SK-N-SH (cell line): ENCODE results near the gene ABCB7. TPM values are rescaled to one million over a fixed set of nuclear protein-coding genes. Genes with fewer than 3 reads are reported as not detected.

Source experiments
- CTCF ChIA-PET: fragments of 300-600, 350-600 bp; formaldehyde crosslinking; extraction: SDS; loops from one replicate; lab custom pipeline; 2021; lab: Yijun Ruan, JAX
- POLR2A ChIA-PET: fragments of 350-600 bp; sonication (Branson Sonifier 250); formaldehyde crosslinking; extraction: SDS; loops from one replicate; lab custom pipeline; 2020; ENCODE audit warnings: antibody characterized with exemption, inconsistent platforms; lab: Yijun Ruan, JAX
- DNase-seq: peaks from one replicate; pipeline ENCODE4 v3.0.0; 2012
- H2AFZ ChIP-seq: fragments of 200-600 bp; sonication (generic); 2 replicates; pipeline ENCODE4 v1.8.1; 2016; ENCODE audit warnings: antibody characterized with exemption, mild to moderate bottlenecking, low read depth
- H3F3A ChIP-seq: fragments of 200-600 bp; sonication (generic); replicated peaks from 2 replicates; pipeline ENCODE3; 2016; ENCODE audit warnings: antibody characterized with exemption, mild to moderate bottlenecking; ENCODE audit not compliant: insufficient read depth
- H3K27ac ChIP-seq, 2 experiments: fragments of 200-500 bp in 1 of 2; fragments of 200-600 bp in 1 of 2; sonication (Bioruptor generic) in 1 of 2; sonication (generic), shearing (Covaris generic) in 1 of 2; 2 replicates each; pipeline versions ENCODE4 v1.5.1 to v1.6.1; 2014 to 2016; ENCODE audit warnings: low read depth in 2 of 2, inconsistent platforms in 1 of 2, low read length in 1 of 2, mild to moderate bottlenecking in 1 of 2, mixed read lengths in 1 of 2
- H3K27me3 ChIP-seq: fragments of 200-600 bp; sonication (generic), shearing (Covaris generic); 2 replicates; pipeline ENCODE4 v1.6.1; 2016; ENCODE audit warnings: mixed run types; ENCODE audit not compliant: insufficient read depth
- H3K36me3 ChIP-seq, 2 experiments: fragments of 200-500 bp in 1 of 2; fragments of 200-600 bp in 1 of 2; sonication (Bioruptor generic) in 1 of 2; sonication (generic) in 1 of 2; replicated peaks in 1 of 2; 2 replicates each; pipeline versions ENCODE3 to v1.5.1; 2014 to 2016; ENCODE audit warnings: low read length in 1 of 2, mild to moderate bottlenecking in 1 of 2; ENCODE audit not compliant: insufficient read depth in 2 of 2, control insufficient read depth in 1 of 2
- H3K4me1 ChIP-seq, 2 experiments: fragments of 200-500 bp in 1 of 2; fragments of 200-600 bp in 1 of 2; sonication (Bioruptor generic) in 1 of 2; sonication (generic), shearing (Covaris generic) in 1 of 2; 2 replicates each; pipeline versions ENCODE4 v1.5.1 to v1.6.1; 2014 to 2016; ENCODE audit warnings: low read depth in 1 of 2, low read length in 1 of 2, mixed run types in 1 of 2; ENCODE audit not compliant: insufficient read depth in 2 of 2, control insufficient read depth in 1 of 2
- H3K4me2 ChIP-seq: fragments of 200-600 bp; sonication (generic), shearing (Covaris generic); 2 replicates; pipeline ENCODE4 v1.6.1; 2017; ENCODE audit warnings: mixed run types
- H3K4me3 ChIP-seq, 2 experiments: fragments of 200-500 bp in 1 of 2; fragments of 200-600 bp in 1 of 2; sonication (Bioruptor generic) in 1 of 2; sonication (generic), shearing (Covaris generic) in 1 of 2; 2 replicates each; pipeline versions ENCODE4 v1.5.1 to v1.8.1; 2014 to 2016; ENCODE audit warnings: low read depth in 2 of 2, inconsistent platforms in 1 of 2, low read length in 1 of 2, mild to moderate bottlenecking in 1 of 2, mixed read lengths in 1 of 2, moderate library complexity in 1 of 2
- H3K79me2 ChIP-seq: fragments of 200-600 bp; sonication (generic); 2 replicates; pipeline ENCODE4 v1.8.1; 2017; ENCODE audit warnings: mild to moderate bottlenecking; ENCODE audit not compliant: insufficient read depth
- H3K9ac ChIP-seq: fragments of 200-600 bp; sonication (generic); 2 replicates; pipeline ENCODE4 v1.6.1; 2017; ENCODE audit warnings: mixed run types
- H3K9me2 ChIP-seq: fragments of 200-600 bp; sonication (generic); 2 replicates; pipeline ENCODE4 v1.6.1; 2017; ENCODE audit warnings: mixed run types
- H3K9me3 ChIP-seq: fragments of 200-600 bp; sonication (generic); 2 replicates; pipeline ENCODE4 v1.6.1; 2017; ENCODE audit warnings: mixed run types, mild to moderate bottlenecking, moderate library complexity
- H4K20me1 ChIP-seq: fragments of 200-600 bp; sonication (generic); 2 replicates; pipeline ENCODE4 v1.6.1; 2017; ENCODE audit warnings: mild to moderate bottlenecking, mixed run types; ENCODE audit not compliant: insufficient read depth
- CTCF ChIP-seq: fragments of 200-600 bp; sonication (generic); IDR thresholded peaks from 2 replicates; pipeline ENCODE4 v1.6.1; 2017; ENCODE audit warnings: antibody characterized with exemption, mild to moderate bottlenecking, moderate library complexity
- ELF1 ChIP-seq: IDR thresholded peaks from 2 replicates; pipeline ENCODE4 v1.4.0; 2012
- FOXJ3 ChIP-seq: sonication (generic); formaldehyde crosslinking; IDR thresholded peaks from 2 replicates; pipeline ENCODE4 v1.5.1; 2020; ENCODE audit warnings: mild to moderate bottlenecking, missing genetic modification reagents
- GABPA ChIP-seq: IDR thresholded peaks from 2 replicates; pipeline ENCODE4 v1.4.0; 2012; ENCODE audit warnings: low read depth, mild to moderate bottlenecking
- GATA2 ChIP-seq: sonication (generic); formaldehyde crosslinking; IDR thresholded peaks from 2 replicates; pipeline ENCODE4 v1.5.0; 2020; ENCODE audit warnings: mild to moderate bottlenecking, missing genetic modification reagents
- JUND ChIP-seq: IDR thresholded peaks from 2 replicates; pipeline ENCODE4 v1.4.0; 2012
- NRF1 ChIP-seq: IDR thresholded peaks from 2 replicates; pipeline ENCODE4 v1.6.1; 2012; ENCODE audit warnings: low read depth, mild to moderate bottlenecking, low read length
- POLR2AphosphoS5 ChIP-seq: IDR thresholded peaks from 2 replicates; pipeline ENCODE4 v1.6.1; 2012; ENCODE audit warnings: low read depth, low read length
- RAD21 ChIP-seq: IDR thresholded peaks from 2 replicates; pipeline ENCODE4 v1.6.1; 2012; ENCODE audit warnings: mild to moderate bottlenecking, low read length
- REST ChIP-seq: IDR thresholded peaks from 2 replicates; pipeline ENCODE4 v1.6.1; 2012; ENCODE audit warnings: mild to moderate bottlenecking, low read depth, low read length, moderate library complexity
- RXRA ChIP-seq: IDR thresholded peaks from 2 replicates; pipeline ENCODE4 v1.4.0; 2012; ENCODE audit warnings: low read depth, mild to moderate bottlenecking, borderline replicate concordance
- TAF1 ChIP-seq: IDR thresholded peaks from 2 replicates; pipeline ENCODE4 v1.6.1; 2012; ENCODE audit warnings: low read depth, mild to moderate bottlenecking, low read length, moderate library complexity, borderline replicate concordance
- TEAD4 ChIP-seq: IDR thresholded peaks from 2 replicates; pipeline ENCODE4 v1.4.0; 2012; ENCODE audit warnings: mild to moderate bottlenecking, borderline replicate concordance; ENCODE audit not compliant: insufficient read depth
- YY1 ChIP-seq: IDR thresholded peaks from 2 replicates; pipeline ENCODE4 v1.4.0; 2012; ENCODE audit warnings: low read depth, mild to moderate bottlenecking
- WGBS: methylation state at CpG from one replicate; pipeline ENCODE4 v1.1.6; 2017; ENCODE audit warnings: low lambda C conversion rate; 5-methylcytosine and 5-hydroxymethylcytosine counted together
- polyA plus RNA-seq, 3 experiments: library from polyadenylated mRNA; depleted of rRNA; stranded (reverse); fragments of >200 nt; gene quantifications; 2 replicates each; pipeline ENCODE4 v1.2.3, GENCODE V29; 2012
- TF ChIP-seq, protein P1 (sequence below): IDR thresholded peaks from 2 replicates; pipeline ENCODE4 v1.4.0; 2012; ENCODE audit warnings: low read depth, borderline replicate concordance
- TF ChIP-seq, protein P2 (sequence below): IDR thresholded peaks from 2 replicates; pipeline ENCODE4 v1.4.0; 2012; ENCODE audit warnings: low read depth
- TF ChIP-seq, protein P3 (sequence below): IDR thresholded peaks from 2 replicates; pipeline ENCODE4; 2012

Gene ABCB7
- polyA plus RNA-seq, 1 of the 3 experiments (the other 2 are of a cell fraction) = 20.4 TPM

- H3K27ac ChIP-seq = no peak overlapping the region
- no peaks in the 10 kb centered on the region for H3K9me2 ChIP-seq
- H3K9me3 ChIP-seq = no peaks in the 10 kb centered on the region
- H3K9ac ChIP-seq = no peak overlapping the region
- peak overlapping the region in 1 of 2 experiments; percentile 90; a peak in 1 of 4 replicates for H3K4me3 ChIP-seq
- no peaks in the 10 kb centered on the region for H3F3A ChIP-seq
- DNase-seq = no peak
- H3K4me1 ChIP-seq = no peaks in the 10 kb centered on the region; a peak in 1 of 4 replicates
- peaks cover 0 to 2% of the 10 kb centered on the region in 2 experiments for H3K36me3 ChIP-seq
- no peaks in the 10 kb centered on the region for H4K20me1 ChIP-seq
- ChIA-PET CTCF (interaction anchor here (0.7 kb wide), 1 partner anchor 364 kb away, joined by 3 read pairs; no protein-coding TSS in a partner anchor), POLR2A (no interaction called here)
- H3K79me2 ChIP-seq = no peaks in the 10 kb centered on the region; the same call in 1 of the 2 replicates
- WGBS = 15% methylated on average over 1 of the region's 1 CpG
- peak overlapping the region; percentile 79; the same call in 1 of the 2 replicates for H3K4me2 ChIP-seq
- H2AFZ ChIP-seq = peak overlapping the region; percentile 92
- H3K27me3 ChIP-seq = no peaks in the 10 kb centered on the region
- no peak for TF ChIP-seq GATA2 (CRISPR knock-in tag)
- TF ChIP-seq, protein P1, sequence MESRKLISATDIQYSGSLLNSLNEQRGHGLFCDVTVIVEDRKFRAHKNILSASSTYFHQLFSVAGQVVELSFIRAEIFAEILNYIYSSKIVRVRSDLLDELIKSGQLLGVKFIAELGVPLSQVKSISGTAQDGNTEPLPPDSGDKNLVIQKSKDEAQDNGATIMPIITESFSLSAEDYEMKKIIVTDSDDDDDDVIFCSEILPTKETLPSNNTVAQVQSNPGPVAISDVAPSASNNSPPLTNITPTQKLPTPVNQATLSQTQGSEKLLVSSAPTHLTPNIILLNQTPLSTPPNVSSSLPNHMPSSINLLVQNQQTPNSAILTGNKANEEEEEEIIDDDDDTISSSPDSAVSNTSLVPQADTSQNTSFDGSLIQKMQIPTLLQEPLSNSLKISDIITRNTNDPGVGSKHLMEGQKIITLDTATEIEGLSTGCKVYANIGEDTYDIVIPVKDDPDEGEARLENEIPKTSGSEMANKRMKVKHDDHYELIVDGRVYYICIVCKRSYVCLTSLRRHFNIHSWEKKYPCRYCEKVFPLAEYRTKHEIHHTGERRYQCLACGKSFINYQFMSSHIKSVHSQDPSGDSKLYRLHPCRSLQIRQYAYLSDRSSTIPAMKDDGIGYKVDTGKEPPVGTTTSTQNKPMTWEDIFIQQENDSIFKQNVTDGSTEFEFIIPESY = no peak
- no peak for TF ChIP-seq NRF1
- TF ChIP-seq TAF1 = no peak
- TF ChIP-seq GABPA = no peak
- no peak for TF ChIP-seq FOXJ3 (CRISPR knock-in tag)
- TF ChIP-seq REST = no peak
- TF ChIP-seq, protein P2, sequence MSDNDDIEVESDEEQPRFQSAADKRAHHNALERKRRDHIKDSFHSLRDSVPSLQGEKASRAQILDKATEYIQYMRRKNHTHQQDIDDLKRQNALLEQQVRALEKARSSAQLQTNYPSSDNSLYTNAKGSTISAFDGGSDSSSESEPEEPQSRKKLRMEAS = no peak
Measured at GRCh38 chrX:75154871-75155270, 1.2 kb downstream of the ABCB7 start.

- Histone ChIP-seq H3K4me3 (no peak overlapping the region), H2AFZ (no peak overlapping the region), H3K27me3 (no peaks in the 10 kb centered on the region), H3K9ac (no peak overlapping the region), H3K36me3 (peaks cover 0 to 2% of the 10 kb centered on the region in 2 experiments), H3F3A (no peaks in the 10 kb centered on the region), H3K9me2 (no peaks in the 10 kb centered on the region), H3K27ac (no peak overlapping the region), H3K4me2 (no peak overlapping the region), H3K79me2 (peaks cover 1% of the 10 kb centered on the region; the same call in 1 of the 2 replicates), H3K9me3 (no peaks in the 10 kb centered on the region), H4K20me1 (no peaks in the 10 kb centered on the region), H3K4me1 (no peaks in the 10 kb centered on the region; a peak in 1 of 4 replicates)
- POLR2A ChIA-PET = no interaction called here
- CTCF ChIA-PET = no interaction called here
- WGBS = 88% methylated on average over 3 of the region's 3 CpGs
- DNase-seq = no peak
- TF ChIP-seq TEAD4 (no peak), RAD21 (no peak), GATA2 (CRISPR knock-in tag) (no peak), POLR2AphosphoS5 (no peak), RXRA (no peak), ELF1 (no peak), CTCF (no peak), JUND (no peak), NRF1 (no peak), YY1 (no peak)
- TF ChIP-seq, protein P3, sequence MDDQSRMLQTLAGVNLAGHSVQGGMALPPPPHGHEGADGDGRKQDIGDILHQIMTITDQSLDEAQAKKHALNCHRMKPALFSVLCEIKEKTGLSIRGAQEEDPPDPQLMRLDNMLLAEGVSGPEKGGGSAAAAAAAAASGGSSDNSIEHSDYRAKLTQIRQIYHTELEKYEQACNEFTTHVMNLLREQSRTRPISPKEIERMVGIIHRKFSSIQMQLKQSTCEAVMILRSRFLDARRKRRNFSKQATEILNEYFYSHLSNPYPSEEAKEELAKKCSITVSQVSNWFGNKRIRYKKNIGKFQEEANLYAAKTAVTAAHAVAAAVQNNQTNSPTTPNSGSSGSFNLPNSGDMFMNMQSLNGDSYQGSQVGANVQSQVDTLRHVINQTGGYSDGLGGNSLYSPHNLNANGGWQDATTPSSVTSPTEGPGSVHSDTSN = no peak
- TF ChIP-seq, protein P2 = no peak
Measured at GRCh38 chrX:75151827-75152592, 4.1 kb downstream of the ABCB7 start.
